Measurements from ENCODE around the gene STARD5.

STARD5 gene

DNA sequence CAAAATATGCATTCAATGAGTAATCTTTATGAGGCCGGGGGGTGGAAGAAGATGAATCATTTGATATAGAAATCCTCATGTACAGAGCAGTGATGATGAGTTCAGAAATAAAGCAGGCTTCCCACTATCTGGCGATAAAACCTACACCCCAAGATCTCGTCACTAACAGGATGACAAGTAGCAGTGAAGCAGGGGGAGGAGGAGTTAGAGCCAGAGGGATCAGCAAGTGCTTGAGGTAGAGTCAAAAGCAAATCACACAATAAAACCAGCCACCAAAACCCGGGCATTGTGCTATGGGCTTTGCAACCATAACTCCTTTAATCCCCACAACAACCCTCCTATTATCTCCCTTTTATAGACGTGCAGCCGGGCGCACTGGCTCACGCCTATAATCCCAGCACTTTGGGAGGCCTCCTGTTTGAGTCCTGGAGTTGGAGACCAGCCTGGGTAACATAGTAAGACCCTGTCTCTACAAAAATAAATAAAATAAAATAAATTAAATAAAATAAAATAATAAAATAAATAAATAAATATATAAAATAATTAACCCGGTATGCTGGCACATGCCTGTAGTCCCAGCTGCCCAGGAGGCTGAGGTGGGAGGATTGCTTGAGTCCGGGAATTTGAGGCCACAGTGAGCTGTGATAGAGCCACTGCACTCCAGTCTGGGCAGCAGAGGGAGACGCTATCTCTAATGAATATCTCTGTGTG, 53.0 kb downstream of the STARD5 start:
- no peak for DNase-seq

DNA sequence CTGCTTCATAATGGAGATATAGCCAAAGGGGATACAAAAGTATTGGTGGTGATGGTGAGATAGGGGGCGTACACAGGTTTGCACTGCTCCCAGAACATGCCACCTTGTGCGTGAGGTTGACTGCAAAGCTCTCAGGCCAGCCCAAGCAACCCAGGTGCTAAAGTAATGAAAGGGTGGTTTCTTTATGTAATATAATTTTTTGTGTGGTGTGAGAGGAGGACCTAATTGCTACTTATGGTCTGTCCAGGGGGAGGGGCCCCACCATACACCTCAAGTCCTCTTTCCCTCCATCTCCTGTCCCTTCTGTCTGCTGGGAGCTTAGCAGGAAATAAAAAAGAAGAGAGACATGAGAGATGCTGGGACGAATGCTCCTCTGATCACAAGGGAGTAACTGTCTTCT, 53.8 kb downstream of the STARD5 start:
- no peak for DNase-seq

DNA sequence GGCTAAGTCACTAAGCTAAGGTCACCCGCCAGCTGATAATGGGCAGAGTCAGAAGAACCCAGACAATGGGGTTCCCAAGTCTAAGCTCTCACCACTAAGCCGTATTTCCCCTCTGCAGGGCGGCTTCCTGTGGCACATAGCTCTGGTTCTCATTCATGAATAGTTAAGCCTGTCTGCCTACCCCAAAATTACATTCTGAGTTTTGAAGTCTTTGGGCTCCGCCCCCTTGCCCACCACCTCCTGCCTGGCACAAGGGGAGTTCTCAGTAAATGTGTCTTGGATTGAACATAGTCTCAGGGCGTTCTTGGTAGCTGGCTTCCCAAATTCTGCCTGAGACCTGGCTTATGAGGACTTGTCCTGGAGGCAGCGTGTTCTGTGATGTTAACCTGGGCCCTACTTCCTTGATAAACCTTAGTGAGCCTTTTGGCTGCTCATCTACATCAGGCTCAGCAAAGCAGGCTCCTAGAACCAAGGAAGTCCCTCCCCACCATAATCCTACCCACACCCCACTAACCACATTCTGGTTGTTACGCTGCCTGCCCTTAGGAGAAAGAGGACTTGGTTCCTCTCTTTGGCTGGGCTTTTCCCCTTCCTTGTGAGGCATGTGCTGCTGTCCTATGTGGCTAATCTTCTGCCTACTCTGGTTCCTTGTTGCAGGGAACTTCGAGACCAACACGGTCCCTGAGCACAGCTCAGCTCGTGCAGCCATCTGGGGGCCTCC, 54.9 kb downstream of the STARD5 start:
- DNase-seq: no peak

DNA sequence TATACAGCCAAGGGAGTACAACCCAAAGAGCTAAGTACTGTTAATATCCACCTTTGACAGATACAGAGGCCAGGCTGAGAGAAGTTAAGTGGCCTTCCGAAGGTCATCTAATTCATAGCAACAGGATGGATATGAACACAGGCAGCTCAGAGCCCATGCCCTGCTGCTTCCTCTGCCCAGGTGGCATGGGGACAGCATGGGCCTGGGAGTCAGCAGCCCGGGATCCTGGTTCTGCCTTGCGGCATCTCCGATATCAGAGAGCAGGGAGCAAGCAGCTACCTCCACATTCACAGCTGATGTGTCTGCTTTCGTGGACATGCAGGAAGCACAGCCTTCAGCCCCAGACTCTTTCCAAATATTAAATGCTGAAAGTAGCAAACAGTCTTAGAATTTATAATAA, 55.6 kb downstream of the STARD5 start:
- DNase-seq: no peak

DNA sequence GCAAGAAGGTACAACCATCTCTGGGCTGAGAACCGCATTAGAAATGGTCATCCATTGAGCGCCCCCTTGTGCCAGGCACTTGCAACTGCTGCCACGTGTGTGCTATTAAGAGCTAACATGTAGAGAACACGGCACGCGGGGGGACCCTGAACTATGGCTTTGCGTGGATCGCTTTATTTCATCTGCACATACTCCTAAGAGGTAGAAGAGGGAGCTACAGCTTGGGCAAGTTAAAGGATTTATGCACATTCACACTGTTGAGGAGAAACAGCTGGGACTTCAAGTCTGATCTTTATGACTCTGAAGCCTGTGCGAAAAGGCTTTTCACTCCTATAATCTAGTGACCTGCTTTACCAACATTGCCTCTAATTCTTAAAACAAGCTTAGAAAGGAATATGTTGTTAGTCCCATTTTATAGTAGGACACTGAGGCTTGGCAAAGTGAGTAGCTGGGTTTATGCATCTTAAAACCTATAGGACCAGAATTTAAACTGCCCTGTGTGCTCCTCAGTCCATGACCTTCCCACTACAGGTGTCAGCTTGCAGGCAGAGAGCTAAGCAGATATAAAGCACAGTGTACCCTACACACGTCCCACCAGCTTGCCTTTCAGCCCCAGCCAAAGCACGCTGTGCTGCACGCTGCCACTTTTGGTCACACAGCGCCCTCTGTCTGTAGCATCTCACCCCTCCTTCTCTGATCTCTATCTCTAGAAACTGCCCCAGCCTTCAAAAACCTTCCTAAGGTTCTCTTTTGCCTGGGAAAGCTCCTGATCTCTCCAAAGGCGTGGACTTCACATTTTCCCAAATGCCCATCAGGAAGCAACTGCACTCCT, 57.8 kb downstream of the STARD5 start:
- DNase-seq: peak; percentile 27

DNA sequence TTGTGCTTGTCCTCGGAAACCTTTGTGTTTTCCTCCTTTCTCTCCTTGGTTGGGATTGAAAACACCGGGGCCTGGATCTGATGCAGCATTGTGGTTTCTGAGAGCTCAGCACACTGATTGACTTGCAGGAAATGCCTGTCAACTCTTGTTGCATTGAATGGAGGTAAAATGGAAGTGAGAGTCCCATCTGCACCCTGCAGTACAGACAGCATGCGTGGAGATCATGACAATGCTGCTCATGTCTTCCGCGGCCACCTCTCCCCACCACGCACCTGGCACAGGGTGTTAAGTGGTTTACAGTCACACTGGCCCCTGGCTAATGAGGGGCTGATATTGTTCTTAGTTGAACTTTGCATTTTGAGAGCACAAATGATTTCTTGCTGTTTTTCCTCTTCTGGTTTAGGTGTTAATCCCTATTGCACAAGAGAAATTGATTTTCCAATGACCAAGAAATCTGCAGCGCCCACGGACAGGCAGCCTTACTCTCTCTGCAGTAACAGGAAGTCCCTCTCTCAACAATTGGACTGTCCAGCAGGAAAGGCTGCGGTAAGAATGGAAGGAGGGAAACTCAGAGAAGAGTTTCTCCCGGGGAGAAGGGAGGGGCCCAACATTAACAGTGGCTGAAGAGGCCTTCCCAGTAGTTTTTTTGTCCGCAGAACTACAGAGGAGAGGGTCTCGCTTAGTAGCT, 58.5 kb downstream of the STARD5 start:
- DNase-seq: no peak

DNA sequence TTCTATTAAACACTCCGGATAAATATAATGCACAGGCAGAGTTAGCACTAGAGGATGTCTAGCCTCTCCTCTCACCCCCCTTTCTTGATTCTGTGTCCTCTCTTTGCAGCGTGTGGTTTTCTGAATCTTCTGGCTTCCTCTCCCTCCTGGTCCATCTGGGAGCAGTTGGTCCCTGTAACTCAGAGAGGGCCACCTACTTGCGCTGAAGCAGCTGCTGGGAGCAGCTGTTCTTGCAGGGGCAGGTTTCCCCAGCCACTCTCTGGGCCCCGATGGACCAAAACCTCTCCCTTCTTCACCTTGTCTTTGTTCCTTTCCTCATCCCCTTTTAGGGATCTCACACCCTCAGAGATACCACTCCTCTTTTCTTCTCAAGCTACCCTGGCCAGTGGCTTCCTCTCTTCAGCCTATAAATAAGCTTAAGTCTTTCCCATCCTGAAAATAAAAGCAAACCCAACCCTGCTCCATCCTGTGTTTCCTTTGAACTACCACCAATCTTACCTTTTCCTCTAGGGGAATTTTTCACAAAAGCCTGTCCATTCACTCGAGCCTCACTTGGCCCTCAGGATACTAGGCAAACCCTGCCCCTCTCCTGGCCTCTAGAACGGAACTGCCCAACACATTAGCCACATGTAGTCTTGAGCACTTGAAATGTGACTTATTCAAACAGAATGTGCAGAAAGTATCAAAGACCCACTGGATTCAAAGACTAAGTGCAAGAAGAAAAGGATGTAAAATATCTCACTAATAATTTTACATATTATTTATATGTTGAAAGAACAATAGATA, 59.7 kb downstream of the STARD5 start:
- DNase-seq: no peak

DNA sequence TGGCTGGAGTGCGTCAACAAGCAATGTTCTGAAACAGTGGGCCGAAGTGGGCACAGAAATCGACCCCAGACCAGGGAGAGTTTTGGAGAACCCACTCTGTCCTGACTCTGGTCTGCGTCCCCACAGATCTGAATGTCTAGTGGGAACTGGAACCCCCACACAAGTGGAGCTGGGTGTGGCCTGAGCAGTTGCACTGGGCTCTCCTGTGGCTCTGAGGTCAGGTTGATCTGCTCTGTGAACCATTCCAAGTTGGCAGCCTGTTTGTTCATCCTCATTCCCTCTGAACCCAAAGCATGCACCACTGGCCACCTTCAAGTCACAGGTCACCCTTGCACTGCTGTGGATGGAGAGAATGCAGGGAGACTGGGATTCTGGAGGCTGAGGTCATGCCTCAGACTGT, 60.5 kb downstream of the STARD5 start:
- DNase-seq: no peak

DNA sequence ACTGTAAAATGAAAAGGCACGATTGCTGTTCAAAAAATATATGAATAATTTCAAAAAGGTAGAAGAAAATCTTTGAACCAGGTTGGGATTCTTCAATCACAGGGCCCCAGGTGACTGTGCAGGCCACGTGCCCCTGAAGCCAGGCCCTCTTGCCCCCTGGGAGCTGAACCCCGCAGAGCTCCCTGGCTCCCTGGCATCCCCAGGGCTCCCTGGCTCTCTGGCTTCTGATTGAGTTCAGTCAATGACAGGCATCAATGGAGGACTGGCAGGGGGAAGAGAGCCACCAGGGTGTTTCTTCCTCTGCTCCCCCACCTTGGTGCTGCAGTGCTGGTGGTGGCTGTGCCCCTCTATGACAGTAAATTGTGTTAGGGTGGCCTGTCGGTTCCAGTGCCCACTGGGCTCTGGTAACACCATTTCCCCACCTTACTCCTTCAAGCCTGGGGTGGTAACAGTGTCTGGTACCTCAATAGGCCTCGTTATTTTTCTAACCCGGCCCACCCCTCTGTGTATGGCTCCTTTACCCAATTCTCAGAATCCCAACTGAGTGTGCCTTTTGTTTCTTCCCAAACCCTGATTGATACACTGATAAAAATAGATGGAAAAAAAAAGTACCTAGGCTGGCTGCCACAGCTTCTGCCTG, 62.6 kb downstream of the STARD5 start:
- DNase-seq: no peak

DNA sequence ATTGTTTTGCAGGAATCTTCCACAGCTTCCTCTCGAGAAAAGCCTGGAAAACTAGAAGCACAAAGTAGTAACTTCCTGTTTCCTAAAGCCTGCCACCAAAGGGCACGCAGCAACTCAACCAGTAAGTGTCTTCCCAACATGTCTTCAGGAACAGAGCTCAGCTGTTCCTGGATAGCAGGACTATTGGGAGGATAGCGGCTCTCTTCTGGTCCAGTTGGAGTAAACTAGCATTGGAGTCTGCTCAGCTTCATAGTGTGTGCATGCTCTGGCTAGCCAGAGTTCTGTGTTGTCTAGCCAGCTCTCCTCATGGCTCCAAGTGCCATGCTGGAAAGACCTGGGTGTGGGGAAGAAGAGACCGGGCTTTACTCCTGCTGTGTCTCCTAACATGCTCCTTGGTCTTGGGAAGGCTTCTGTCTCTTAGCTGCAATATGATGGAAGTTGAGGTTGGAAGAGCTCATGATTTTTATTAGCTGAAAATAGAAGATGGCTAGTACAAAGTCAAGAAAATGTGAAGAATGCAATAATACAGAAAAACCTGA, 64.1 kb downstream of the STARD5 start:
- no peak for DNase-seq
